WERI-Rb-1 (cell line): Measurements from ENCODE around the gene PPFIA1.

ENCODE experiments used
- DNase-seq: peaks from one replicate; pipeline ENCODE4 v3.0.0-alpha.2; 2020
- H3K27ac ChIP-seq: fragments of 250-450 bp; sonication (Bioruptor Pico); 2 replicates; pipeline ENCODE4 v1.5.1; 2020; ENCODE audit warnings: mild to moderate bottlenecking, moderate library complexity
- H3K27me3 ChIP-seq: fragments of 250-450 bp; sonication (Bioruptor Pico); 2 replicates; pipeline ENCODE4 v1.5.1; 2021; ENCODE audit warnings: mild to moderate bottlenecking, low read depth, moderate library complexity; ENCODE audit not compliant: insufficient read depth, severe bottlenecking
- H3K36me3 ChIP-seq: fragments of 250-450 bp; sonication (Bioruptor Pico); 2 replicates; pipeline ENCODE4 v1.5.1; 2020; ENCODE audit warnings: mild to moderate bottlenecking, moderate library complexity
- H3K4me3 ChIP-seq: 2 replicates; pipeline ENCODE4 v1.5.1; 2011; ENCODE audit warnings: low read depth, mild to moderate bottlenecking, control low read depth, low read length
- H3K9me3 ChIP-seq: fragments of 250-450 bp; sonication (Bioruptor Pico); 2 replicates; pipeline ENCODE4 v1.5.1; 2021; ENCODE audit warnings: mild to moderate bottlenecking, moderate library complexity; ENCODE audit not compliant: severe bottlenecking
- CTCF ChIP-seq: IDR thresholded peaks from 2 replicates; pipeline ENCODE4 v1.5.1; 2011; ENCODE audit warnings: low read depth, mild to moderate bottlenecking, control low read depth, inconsistent platforms, low read length

Gene PPFIA1

GRCh38 chr11:70270104-70270876 is at the start of gene PPFIA1:
Gene PPFIA1 (plus strand): TSS chr11:70270690. CDS start chr11:70272173, 1,483 bp downstream.
- H3K36me3 ChIP-seq = peaks cover 35% of the 10 kb centered on the region
- H3K4me3 ChIP-seq = peak within 1 kb of the TSS; percentile 79
- TF ChIP-seq CTCF = 0 out of 2 replicates have a peak, but pooled peaks have one; percentile 19
- no peaks in the 10 kb centered on the region for H3K9me3 ChIP-seq
- H3K27me3 ChIP-seq = no peaks in the 10 kb centered on the region
- DNase-seq = peak; percentile 96
- peak within 1 kb of the TSS; percentile 80 for H3K27ac ChIP-seq

GRCh38 chr11:70220920-70221319 is 49.6 kb upstream of the PPFIA1 start:
- Histone ChIP-seq H3K9me3 (no peaks in the 10 kb centered on the region), H3K4me3 (no peak overlapping the region), H3K36me3 (no peaks in the 10 kb centered on the region), H3K27ac (no peak overlapping the region), H3K27me3 (peaks cover 10% of the 10 kb centered on the region)
- no peak for DNase-seq
- TF ChIP-seq CTCF = no peak

- no peaks in the 10 kb centered on the region for H3K9me3 ChIP-seq
- no peak overlapping the region for H3K4me3 ChIP-seq
- no peaks in the 10 kb centered on the region for H3K36me3 ChIP-seq
- H3K27ac ChIP-seq = no peak overlapping the region
- TF ChIP-seq CTCF = no peak
- no peaks in the 10 kb centered on the region for H3K27me3 ChIP-seq
- no peak for DNase-seq
Measured at GRCh38 chr11:70225681-70226177, 44.8 kb upstream of the PPFIA1 start.

- Histone ChIP-seq H3K36me3 (no peaks in the 10 kb centered on the region), H3K27me3 (no peaks in the 10 kb centered on the region), H3K4me3 (no peak overlapping the region), H3K9me3 (no peaks in the 10 kb centered on the region), H3K27ac (no peak overlapping the region)
- DNase-seq = no peak
- TF ChIP-seq CTCF = no peak
Measured at GRCh38 chr11:70226183-70226582, 44.3 kb upstream of the PPFIA1 start.

- Histone ChIP-seq H3K4me3 (no peak overlapping the region), H3K27ac (no peak overlapping the region), H3K27me3 (no peaks in the 10 kb centered on the region), H3K36me3 (no peaks in the 10 kb centered on the region), H3K9me3 (no peaks in the 10 kb centered on the region)
- peak; percentile 66 for TF ChIP-seq CTCF
- peak; percentile 37 for DNase-seq
Measured at GRCh38 chr11:70226967-70227366, 43.5 kb upstream of the PPFIA1 start.
